GM21723 (cell line): Measurements from ENCODE around the gene ABAT.
"Not testable (repeated sequence)": the region's sequence is repeated elsewhere in the genome, so short reads cannot be mapped to it uniquely, and the experiment has no call there.

ENCODE experiments used
- ATAC-seq: cut with Tn5 transposase; IDR thresholded peaks from one replicate; pipeline ENCODE4 v1.9.1; 2021; ENCODE audit warnings: mild to moderate bottlenecking, moderate library complexity; ENCODE audit not compliant: unreplicated experiment

The ABAT gene

GRCh38 chr16:8739151-8739550 lies 64.7 kb downstream of the ABAT start:
- no peak for ATAC-seq

- ATAC-seq: no peak
Observed at GRCh38 chr16:8739989-8740704, 65.7 kb downstream of the ABAT start.

DNA sequence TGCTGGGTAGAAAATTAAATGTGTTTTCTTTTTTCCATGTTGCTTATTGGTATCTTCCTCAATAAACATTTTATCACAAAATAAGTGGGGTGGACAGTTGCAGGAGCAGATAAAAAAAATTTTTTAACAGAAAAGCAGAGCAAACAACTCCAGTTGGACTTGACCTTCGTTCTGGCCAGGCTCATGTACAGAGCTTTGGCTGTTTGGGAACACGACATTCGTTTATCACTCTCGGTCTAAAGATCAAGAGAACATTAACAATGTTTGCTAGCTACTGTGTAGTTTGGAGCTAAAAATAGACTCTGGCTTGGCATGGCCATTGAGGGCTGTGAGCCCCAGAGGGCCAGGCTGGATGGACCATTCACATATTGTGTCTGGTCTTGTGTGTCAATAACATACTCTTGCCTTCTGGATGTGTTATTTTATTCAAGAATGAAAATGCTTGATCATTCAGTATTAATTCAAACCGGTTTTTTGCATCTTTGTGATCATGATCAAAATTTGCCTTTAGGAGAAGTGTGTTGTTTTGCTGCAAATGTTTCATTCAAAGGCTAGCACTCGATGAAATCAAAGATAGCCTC lies 66.4 kb downstream of the ABAT start:
- no peak for ATAC-seq

- no peak for ATAC-seq
Observed at GRCh38 chr16:8741636-8742035, 67.2 kb downstream of the ABAT start.

DNA sequence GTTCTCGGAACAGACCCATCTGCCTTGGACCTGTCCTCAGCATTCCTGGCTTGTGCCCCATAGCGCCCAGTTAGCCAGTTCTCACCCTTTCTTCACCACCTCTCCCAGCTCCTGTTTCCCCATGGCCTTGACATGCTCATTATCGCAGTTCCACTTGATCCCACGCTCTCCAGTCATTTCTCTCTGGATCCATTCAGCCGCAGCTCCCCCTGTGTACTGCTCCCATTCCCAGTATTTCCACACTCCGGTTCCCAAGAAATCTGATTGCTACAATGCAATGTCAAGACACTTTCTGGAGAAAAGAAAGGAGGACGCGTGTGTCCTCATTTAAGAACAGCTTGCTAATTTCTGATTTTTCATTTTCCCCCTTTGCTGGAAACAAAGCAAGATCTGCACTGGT lies 67.7 kb downstream of the ABAT start:
- no peak for ATAC-seq

DNA sequence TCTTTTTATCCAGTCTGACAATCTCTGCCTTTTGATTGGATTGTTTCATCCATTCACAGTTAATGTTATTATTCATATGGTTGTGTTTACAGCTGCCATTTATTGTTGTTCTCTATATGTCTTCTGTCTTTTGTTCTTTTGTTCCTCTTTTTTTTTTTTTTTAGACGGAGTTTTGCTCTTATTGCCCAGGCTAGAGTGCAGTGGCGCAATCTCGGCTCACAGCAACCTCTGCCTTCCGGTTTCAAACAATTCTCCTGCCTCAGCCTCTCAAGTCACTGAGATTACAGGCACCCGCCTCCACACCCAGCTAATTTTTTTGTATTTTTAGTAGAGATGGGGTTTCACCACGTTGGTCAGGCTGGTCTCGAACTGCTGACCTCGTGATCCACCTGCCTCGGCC lies 74.5 kb downstream of the ABAT start:
- ATAC-seq: not testable (repeated sequence)

- ATAC-seq: no peak
Observed at GRCh38 chr16:8751481-8752311, 77.3 kb downstream of the ABAT start.

GRCh38 chr16:8752706-8753105 lies 78.3 kb downstream of the ABAT start:
- no peak for ATAC-seq

DNA sequence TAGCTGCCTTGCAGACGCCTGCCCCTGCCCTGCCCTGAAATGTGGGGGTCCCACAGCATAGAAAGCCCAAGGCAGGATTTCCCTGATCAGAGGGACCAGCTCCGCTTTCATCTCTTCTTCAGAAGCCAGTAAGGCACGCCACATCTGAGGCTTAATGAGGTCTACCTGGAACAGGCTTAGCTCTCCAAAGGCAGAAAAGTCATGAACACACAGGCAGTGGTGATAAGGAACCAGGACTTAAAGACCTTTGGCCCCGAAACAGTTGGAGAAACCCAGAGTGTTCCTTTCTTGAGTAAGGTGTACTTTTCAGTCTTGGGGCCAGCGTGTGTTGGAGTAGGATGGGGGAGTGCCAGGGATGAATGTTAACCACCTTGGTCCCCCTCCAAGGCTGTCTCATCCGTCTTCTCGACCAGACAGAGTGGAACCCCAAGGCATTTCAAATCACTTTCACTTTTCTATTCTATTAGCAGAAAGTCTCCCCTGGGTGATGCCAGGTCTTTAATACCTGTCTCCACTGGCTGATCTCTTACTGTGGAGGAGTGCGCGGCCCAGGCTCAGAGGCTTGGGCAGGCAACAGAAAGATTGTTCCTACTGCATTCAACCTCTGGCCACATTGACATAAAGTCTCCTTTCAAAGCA lies 79.1 kb downstream of the ABAT start:
- no peak for ATAC-seq

GRCh38 chr16:8756755-8757154 lies 82.3 kb downstream of the ABAT start:
- no peak for ATAC-seq

DNA sequence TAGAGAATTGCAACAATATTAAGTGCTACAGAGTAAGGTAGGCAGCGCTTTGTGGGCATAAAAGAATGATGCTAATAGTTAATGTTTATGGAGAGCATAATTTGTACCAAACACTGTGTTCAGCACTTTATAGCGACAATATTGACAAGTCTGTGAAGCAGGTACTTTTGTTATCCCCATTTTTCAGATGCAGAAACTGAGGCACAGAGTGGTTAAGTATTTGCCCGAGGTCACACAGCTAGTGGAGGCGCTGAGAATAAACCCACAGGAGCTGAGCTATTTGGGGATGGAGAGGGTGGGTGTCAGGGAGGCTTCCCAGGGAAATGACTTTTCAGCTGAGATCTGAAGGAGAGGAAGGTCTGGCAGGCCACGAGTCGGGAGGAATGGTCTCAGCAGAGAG lies 83.6 kb downstream of the ABAT start:
- no peak for ATAC-seq

DNA sequence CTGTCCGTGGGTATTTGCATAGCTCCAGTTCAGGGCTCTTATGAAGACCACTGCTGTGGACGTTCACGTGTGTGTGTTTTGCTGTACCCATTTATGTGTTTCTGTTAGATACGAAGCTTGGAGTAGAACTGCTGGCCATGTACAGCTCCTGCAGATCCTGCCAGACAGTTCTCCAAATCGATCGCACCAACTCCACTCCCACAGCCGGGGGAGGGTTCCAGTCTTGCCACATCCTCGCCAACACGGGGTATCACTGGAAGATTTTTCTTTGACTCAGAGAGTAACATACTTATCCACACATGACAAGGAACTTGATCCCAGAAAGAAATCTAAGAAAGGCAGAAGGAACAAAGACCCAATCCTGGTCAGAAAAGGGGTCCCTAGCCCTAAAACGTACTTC lies 85.6 kb downstream of the ABAT start:
- no peak for ATAC-seq

DNA sequence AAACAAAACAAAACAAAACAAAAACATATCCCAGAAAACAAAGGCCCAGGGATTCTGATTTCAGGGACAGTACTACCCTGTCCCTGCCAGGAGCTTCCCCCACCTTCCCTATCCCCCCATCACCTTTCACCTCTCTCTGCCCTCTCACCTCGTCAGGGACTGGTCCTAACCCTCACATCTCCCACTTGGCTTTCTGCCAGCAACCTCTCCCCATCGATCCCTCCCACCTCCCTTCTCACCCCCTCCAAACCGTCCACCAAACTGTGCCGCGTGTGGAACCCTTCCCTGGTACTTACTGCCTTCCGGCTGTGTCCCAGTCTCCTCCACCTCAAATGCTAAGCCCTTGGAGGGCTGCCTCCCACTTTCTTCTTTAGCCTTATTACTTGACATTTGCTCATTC lies 86.7 kb downstream of the ABAT start:
- ATAC-seq: no peak

GRCh38 chr16:8762254-8762653 lies 87.8 kb downstream of the ABAT start:
- no peak for ATAC-seq

DNA sequence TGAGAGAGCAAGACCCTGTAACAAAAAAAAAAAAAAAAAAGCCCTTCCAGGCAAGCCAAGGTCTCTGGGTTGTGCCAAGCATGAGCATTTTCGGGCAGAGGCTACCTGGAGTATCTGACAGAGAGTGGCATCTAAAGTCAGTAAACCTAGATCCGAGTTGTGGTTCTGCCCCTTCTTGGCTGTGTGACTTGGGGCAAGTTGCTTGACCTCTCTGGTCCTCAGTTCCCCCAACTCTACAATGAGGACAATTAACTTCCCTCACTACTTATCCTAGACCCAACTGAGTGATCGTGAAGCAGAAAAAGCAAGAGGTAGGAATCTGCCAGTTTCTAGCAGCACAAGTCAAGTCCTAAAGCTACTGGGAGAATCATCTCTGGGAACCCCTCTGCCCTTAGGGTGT lies 88.7 kb downstream of the ABAT start:
- ATAC-seq: no peak

GRCh38 chr16:8763899-8764298 lies 89.5 kb downstream of the ABAT start:
- ATAC-seq: no peak

- no peak for ATAC-seq
Observed at GRCh38 chr16:8764525-8765250, 90.3 kb downstream of the ABAT start.

- no peak for ATAC-seq
Observed at GRCh38 chr16:8767176-8767575, 92.8 kb downstream of the ABAT start.

DNA sequence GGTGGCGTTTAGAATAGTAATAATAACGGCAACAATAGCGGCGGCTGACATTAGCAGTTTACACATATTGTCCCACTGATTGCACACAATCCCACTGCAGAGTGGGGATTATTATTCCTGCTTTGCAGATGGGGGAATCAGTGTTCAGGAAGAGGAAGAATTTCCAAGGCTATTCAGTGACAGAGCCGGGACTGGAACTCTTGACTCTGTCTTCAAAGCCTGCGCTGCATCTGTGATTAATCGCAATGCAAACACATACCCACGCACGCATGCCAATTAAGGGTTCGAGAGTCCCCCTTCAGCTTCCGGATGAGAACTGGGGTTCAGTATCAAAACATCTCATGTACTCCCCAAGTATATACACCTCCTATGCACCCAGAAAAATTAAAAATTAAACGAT lies 93.9 kb downstream of the ABAT start:
- ATAC-seq: no peak

DNA sequence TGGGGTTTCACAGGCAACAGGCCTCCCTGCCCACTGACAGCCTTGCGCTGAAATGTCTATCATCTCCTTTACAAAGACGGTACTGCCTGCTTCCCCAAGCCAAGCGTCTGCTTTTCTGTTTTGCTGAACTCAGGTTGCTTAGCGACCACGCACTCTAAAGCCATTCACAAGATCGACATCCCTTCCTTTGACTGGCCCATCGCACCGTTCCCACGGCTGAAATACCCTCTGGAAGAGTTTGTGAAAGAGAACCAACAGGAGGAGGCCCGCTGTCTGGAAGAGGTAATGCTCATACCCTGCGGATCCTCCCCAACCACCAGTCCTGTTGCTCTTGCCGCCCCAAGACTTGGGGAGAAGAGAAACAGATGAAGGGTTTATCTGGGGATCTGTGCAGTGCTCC lies 94.3 kb downstream of the ABAT start:
- ATAC-seq: no peak

DNA sequence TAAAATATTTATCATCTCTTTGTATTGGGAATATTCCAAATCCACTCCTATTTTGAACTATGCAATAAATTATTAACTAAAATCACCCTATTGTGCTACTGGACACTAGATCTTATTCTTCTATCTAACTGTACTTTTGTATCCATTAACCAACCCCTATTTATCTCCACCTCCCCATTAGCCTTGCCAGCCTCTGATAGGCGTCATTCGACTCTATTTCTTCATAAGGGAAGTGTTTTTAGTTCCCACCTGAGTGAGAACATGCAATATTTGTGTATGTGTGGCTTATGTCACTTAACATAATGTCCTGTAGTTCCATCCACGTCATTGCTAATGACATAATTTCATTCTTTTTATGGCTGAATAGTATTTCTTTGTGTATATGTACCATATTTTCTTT lies 99.1 kb downstream of the ABAT start:
- no peak for ATAC-seq
